Activated CD4-positive, alpha-beta T cell treated with anti-CD3 and anti-CD28 coated beads, Interleukin-2, amount 50 U/mL, for 1 hour (primary cell): ENCODE measurements around the gene SERPINC1.
"Not testable (repeated sequence)": the region's sequence is repeated elsewhere in the genome, so short reads cannot be mapped to it uniquely, and the experiment has no call there.

Experiments used
- DNase-seq: peaks from one replicate; pipeline ENCODE4 v3.0.0-alpha.2; 2020

The SERPINC1 gene

DNA sequence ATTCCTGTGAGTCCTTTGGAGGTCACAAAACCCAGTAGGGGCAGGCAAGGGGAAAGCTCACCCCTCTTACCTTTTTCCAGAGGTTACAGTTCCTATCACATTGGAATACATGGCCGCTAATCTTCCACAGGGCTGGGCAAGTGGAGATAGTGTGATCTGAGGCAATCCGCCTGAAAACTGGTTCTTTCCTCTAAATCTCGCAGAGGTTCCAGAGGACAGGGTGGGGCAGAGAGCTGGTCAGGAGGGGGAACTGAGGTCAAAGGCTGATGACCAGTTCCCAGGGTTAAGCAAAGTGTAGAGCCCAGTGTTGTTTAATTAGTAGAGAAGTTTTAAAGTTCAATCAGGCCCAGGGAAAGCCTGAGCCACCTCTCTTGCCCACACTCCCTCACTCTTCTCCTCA, at the start of gene SERPINC1:
Gene SERPINC1 (minus strand): TSS at position 179 of the 400 bp plus-strand sequence. CDS start 68 bp downstream, at position 111.
- DNase-seq: no peak

DNA sequence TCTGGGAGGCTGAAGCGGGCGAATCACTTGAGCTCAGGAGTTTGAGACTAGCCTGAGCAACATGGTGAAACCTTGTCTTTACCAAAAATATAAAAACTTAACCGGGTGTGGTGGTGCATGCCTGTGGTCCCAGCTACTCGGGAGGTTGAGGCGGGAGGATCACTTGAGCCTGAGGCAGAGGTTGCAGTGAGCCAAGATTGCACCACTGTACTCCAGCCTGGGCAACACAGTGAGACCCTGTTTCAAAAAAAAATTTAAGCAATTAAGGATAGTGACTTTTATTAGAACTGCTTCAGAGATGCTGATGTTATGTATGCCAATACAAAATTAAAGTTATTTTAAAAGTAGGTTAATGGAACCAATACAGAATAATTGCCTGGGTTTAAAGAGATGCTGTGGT, 48.8 kb upstream of the SERPINC1 start:
- not testable (repeated sequence) for DNase-seq

DNA sequence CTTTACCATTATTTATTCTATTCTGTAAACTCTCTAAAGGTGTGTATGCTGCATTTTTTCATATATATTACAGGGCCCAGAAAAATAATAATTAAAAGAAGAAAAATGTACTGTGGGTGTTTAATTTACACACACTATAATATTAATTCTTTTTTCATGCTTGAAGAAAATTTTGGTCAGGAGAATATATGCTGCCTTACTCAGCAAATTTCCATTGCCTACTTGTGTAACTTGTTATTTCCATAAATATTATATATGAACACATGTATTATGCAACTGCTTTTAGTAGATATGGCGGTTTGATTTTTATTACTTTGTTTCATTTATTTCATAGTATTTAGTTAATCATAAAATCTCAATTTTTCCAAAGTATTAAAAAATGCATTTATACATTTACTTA, 46.4 kb upstream of the SERPINC1 start:
- DNase-seq: no peak

DNA sequence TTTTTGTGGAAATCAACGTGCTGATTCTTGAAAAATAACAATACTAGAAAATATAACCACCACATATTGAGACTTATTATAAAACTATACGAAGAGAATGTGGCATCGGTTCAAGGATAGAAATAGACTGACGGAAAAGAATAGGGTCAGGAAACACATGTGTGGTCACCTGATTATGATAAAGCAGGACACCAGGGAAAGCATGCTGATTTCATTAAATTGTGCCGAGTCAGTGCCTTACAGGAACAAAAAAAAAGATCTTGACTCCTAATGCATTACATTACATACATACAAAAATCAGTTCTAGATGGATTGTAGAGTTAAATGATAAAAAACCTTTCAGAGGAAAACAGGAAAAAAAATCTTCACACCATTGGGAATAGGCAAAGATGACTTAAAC, 43.5 kb upstream of the SERPINC1 start:
- no peak for DNase-seq

DNA sequence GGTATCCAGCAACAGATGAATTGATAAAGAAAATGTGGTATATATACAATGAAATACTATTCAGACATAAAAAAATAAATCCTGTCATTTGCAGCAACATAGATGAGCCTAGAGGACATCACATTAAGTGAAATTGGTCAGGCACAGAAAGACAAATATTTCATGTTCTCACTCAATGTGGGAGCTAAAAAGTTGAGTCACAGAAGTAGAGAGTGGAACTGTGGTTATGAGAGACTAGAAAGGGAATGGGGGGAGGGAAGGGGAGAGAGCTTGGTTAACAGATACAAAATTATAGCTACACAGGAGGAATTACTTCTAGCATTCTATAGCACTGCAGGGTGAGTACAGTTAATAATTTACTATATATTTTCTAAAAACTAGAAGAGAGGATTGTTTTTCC, 37.1 kb upstream of the SERPINC1 start:
- no peak for DNase-seq

DNA sequence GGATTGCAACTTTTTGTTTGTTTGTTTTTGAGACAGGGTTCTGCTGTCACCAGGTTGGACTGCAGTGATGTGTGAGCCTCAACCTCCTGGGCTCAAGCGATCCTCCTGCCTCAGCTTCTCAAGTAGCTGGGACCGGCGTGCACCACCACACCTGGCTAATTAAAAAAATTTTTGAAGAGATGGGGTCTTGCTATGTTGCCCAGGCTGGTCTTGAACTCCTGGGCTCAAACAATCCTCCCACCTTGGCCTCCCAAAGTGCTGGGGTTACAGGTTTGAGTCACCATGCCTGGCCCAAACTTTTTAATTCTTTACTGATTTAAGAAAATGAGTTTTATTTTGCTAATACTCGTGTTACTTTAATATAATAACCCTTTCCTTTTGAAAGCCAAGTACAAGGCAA, 31.5 kb upstream of the SERPINC1 start:
- no peak for DNase-seq

DNA sequence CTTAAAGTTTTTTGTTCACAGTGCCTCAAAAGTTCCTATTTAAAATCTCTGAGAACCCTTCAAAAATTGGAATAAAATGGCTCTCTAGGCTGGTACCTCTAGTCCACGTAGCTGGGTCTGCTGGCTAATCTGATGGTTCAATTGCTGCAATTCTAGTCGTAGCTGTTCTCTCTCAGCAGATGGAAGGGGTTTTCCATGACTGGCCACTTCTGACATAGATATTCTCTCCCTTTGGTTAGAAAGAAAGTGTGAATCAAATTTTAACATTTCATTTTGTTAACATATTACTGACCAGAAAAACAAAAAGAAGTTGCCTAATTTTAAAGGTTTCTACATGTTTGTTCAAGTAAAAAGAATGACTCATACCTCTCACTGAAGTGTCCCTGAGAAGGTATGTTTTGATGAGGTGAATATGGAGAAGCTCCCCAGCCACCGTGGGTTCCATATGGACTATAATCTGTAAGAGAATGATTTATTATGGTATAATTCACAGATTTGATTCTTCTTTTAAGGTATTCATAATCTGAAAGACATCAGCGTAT, 29.3 kb upstream of the SERPINC1 start:
- no peak for DNase-seq

DNA sequence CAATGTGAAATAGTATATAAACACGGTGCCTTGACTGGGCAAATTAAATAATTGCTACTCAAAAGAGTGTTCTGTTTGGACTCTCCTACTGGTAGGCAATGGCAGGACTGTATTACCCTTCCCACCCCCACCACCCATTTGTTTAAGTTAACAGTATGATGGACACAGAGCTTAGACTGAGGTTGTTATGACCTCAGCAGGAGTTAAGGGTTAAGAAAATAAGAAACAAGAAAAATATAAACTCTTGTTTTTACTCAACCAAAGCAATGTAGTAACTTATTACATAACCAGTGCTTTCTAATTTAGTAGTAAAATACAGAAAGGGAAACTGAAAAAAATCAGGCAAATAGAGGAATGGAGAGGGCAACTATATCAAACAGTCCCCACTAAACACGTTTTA, 19.9 kb upstream of the SERPINC1 start:
- DNase-seq: no peak

DNA sequence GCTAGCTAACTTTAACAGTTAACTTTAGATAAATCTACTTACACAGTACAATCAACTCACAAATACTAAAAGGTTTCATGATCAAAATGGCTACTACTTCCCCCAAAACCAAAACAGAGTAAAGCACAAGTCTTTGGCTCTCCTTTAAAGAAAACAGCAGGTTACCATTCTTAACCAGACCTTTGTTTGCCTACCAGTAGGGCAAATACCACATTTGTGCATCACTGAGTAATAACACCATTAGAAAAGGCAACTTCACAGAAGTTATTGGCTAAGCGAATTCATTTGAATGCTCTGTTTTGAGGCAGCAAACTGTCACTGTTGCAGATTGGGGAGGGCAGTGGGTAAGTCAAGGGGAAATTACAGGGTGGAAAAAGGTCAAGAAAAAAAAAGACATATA, 17.3 kb upstream of the SERPINC1 start:
- DNase-seq: no peak

DNA sequence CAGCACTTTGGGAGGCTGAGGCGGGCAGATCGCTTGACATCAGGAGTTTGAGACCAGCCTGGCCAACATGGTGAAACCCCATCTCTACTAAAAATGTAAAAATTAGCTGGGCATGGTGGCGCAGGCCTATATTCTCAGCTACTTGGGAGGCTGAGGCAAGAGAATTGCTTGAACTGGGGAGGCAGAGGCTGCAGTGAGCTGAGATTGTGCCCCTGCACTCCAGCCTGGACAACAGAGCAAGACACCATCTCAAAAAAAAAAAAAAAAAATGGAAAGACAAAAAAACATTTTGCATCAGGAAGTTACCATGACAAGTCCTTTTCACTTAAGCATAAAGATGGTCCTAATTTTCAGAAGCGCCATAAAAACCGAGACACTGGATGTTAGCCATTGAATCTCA, 13.4 kb upstream of the SERPINC1 start:
- not testable (repeated sequence) for DNase-seq

DNA sequence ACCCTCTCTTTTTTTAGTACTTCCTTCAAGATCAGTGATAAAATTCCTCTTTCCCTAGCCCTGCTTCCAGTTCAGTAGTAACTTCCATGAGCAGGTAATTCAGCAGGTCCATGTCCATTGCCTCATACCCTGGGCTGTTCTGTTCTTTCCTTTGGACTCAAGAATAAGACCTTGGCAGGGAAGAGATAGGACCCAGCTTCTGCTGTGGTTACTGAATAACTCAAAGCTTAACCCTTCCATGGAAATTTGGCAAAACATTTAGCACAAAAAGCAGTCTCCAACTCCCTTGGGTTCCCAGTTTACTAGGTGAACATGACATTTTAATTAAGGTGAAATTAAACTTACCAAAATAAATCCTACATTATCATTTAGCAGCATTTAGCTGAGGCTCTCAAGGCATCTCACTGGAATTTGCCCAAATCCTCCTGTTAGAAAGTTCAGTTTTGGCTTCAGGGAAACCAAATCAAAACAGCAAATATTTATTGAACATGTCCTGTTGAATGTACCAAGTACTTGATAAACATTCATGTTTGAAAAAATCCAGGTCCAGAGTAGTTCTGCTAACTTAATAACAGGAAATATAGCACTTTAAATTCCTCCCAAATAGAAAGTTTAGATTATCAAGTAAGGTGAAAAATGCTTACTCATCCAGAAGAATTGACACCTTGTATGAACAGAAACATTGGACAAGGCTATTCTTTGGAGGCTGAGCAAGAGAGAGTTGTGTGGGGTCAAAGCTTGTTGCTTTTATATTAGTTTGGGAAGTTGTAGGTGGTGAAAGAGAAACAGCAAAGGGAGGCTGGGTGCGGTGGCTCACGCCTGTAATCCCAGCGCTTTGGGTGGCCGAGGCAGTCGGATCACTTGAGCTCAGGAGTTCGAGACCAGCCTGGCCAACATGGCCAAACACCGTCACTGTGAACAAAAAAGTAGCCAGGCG, 8.4 kb upstream of the SERPINC1 start:
- no peak for DNase-seq

DNA sequence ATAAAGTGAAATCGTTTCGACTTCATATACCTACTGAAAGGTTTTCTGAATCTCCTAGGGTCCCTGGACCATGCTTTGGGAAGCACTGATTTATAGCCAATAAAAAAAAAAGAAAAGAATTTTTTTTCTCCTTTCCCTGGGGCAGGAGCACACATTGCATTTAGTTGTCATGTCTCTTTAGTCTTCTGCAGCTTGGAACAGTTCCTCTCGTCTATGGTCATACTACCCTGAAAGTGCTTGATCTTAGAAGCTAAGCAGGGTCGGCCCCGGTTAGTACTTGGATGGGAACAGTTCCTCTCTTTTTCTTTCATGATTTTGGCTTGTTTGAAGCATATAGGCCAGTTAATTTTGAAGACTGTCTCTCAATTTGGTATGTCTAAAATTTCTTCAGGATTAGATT, 3.7 kb upstream of the SERPINC1 start:
- DNase-seq: no peak

DNA sequence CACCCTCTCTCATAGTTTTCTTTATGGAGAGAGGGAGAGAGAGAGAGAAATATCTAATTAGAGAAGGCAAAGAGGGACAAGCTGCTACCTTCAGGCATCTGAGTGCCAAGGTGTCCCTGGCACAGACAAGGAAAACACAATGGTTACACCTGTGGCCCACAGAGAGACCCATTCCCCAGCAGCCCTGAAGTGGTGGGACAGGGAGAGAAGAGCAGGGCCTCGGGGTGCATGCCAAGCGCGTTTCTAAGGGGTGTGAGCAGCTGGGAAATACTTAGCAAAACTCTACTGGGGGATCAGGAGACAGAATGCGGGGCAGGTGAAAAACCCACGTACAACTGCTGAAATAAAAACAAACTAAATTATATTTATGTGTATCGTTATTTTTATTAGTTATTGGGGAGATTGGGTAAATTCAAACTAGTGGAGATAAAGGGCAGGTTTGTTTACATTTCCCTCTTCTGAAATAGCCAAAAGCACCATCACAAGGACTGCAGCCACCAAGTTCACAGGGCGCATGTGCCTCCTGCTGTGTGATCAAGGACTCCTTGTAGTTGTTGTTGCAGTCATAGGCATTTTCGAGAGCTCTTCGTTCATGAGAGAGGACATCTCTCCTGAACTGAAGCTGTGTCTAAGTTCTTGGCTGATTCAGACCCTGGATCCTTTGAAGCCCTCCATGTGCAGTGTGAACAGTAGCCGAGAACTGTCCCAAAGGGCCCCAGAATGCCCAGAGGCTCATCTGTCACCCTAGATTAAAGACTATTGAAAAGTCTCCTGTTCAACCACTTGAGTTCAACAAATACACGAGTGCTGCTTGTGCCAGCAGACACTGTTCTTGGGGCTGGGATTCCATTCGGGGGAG, 737 bp upstream of the SERPINC1 start:
- DNase-seq: no peak

DNA sequence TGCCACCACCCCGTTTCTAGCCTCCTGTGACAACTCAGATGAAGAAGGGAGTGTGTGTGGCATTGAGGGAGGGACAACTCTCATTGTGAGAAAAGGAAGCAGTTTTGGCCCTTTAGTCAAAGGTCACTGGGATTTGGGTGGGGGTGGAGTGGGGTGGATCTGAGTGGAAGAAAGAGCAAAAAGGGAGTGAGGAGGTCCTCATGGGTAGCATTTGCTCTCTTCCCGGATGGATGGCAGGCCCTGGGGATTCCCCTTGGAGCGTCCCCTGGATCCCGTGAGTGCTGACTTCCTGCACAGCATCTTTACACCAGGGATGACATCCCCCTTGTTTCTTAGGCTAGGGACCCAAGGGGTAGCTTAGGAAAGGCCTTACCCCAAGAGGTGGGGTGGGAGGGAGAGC, 460 bp downstream of the SERPINC1 start:
- DNase-seq: no peak

DNA sequence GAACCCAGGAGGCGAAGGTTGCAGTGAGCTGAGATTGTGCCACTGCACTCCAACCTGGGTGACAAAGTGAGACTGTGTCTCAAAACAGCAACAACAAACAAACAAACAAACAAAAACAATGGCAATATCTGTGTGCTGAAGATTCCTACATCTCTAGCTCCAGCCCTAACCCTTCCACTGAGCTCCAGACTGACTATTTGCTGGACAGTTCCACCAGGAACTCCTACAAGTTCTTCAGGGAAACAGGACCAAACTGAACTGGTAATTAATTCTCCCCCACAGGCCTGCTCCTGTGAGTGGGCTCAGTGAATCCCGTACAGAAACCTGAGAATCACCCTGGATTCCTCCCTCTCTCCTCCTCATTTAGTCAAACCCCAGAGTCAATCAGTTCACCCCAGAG, 1.5 kb downstream of the SERPINC1 start:
- no peak for DNase-seq

DNA sequence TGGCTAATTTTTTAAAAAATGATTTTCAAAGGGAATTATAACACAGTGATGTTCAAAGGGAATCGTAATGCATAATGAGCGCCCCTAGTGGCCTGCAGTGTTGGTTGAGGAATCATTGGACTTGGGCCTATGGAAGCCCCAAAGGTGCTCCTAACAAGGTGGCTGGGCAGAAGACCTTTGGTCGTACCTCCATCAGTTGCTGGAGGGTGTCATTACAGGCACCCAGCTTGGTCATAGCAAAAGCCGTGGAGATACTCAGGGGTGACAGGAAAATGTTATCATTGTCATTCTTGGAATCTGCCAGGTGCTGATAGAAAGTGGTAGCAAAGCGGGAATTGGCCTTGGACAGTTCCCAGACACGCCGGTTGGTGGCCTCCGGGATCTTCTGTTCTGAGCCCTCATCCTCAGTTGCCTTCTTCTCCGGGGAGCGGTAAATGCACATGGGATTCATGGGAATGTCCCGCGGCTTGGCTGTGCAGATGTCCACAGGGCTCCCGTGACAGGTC, 2.7 kb downstream of the SERPINC1 start:
- DNase-seq: peak; percentile 9

DNA sequence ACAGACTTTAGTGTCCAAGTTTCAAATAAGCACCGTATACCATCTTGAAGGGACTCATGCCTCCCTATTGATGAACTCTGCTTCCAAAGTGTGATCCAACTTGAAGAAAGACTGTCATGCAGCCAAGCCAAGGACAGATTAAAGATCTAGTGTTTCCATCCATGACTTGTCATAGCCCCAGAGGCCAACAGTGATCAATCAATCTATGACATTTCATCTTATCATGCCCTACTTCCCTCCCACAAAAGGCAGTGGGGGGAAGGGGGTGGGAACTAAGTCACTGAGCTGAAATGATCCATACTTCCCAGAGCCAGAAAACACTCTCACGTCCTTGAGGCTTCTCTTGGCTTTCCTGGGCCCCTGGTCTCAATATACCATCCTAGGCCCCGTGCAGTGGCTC, 4.0 kb downstream of the SERPINC1 start:
- DNase-seq: no peak

DNA sequence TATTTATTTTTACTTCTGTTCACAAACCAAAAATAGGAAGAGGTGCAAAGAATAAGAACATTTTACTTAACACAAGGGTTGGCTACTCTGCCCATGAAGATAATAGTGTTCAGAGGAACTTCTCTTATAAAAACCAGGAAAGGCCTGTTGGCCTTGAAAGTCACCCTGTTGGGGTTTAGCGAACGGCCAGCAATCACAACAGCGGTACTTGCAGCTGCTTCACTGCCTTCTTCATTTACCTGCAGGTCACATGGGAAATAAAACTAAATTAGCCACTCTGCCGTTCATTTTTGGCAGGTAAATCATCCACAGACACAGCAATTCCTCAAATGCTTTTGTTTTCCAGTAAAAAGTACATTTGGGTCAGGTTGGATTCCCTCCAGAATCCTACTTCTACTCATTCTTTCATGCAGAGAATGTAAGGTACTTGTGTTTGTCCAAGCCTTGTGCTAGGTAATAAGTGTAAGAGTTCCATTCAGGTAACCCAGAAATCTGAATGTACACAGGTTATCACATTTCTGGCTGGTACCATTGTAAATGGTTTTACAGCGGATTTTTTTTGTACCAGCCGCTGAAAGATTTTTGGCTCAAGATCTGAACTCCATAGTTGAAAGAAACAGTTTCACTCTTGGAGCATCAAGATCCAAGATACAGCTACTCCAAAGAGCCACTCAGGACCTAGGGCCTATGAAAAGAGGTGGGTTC, 13.1 kb downstream of the SERPINC1 start:
- no peak for DNase-seq

DNA sequence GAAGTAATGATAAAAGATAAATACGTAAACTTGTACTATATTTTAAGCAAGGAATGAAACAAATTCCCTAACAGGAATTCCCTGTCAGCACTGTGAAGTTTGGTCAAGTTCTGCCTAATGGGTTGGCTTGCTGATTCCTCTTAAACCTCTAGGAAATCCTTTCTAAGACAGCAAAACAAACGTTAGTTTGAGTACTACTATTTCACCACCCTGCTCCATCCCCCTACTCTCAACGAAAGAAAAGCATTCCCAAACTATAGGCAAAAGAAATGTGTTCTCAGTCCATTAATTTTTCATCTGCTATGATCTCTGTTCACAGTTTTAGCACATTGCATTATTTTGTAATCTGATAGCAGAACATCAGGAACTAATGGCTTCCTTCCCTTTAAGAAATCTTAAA, 16.1 kb downstream of the SERPINC1 start:
- DNase-seq: no peak

DNA sequence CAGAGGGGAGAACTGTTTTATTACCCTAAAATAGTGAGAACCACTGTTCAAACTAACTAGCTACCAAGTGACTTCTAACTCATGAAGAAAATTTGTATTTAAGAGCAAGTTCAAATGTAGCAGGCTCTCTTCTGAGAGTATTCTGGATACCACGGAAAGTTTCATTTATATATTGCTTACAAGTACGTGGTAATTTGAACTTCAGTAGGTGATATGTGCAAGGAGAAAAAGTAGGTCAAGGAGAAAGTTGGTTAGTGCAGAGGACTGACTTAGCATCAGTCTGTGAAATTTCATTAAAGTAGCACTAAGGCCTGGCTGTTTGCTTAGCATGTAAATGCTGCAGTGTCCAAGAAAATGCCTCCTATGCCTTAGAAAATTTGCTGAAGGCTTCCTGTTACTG, 16.7 kb downstream of the SERPINC1 start:
- DNase-seq: no peak

DNA sequence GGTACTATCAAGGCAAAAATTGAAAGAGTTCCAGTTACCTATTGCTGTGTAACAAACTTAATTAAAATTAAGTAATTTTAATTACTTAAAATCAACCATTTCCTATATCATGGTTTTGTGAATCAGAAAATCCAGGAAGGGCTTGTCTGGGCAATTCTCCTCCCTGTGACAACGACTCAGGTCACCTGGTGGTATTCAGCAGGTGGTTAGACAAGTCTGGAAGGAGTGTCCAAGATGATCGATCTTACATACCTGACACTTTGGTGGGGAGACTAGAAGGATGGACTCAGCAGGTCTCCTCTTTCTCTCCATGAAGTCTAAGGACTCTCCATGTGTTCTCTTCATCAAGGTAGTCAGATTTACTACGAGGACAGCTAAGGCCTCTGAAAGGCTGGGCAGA, 22.9 kb downstream of the SERPINC1 start:
- no peak for DNase-seq

DNA sequence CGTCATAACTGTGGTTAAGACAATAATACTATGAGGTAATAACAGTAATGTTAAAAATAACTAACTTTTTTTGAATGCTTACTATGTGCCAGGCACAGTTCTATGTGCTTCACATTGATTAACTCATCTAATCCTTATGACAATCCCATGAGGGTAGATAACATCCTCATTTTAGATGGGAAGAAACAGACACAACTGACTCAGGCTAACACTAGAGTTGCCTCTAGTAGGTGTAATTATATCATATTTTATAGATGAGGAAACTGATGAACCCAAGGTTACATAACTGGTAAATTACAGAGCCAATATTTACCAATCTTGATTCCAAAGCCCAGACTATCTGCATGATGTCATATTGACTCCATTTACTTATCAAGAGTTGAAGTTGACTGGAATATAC, 23.5 kb downstream of the SERPINC1 start:
- DNase-seq: no peak

DNA sequence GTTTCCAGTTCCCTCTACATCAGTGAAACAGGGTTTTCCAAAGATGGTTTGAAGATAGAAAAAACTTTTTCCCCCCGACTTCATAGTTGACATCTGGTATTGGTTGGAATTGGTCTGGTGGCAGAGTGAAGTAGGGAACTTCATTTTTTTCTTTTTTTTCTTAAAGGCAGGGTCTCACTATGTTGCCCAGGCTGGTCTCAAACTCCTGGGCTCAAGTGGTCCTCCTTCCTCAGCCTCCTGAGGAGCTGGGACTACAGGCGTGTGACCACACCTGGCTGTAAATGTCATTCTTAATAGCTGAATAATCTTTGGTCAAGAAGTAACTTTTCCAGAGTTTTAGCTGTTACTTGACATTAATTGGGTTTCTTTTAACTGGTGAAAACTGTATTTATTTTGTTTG, 27.2 kb downstream of the SERPINC1 start:
- DNase-seq: no peak
